ENCODE measurements around the gene POP5. TPM values are rescaled to one million over a fixed set of nuclear protein-coding genes. Genes with fewer than 3 reads are reported as not detected.
"Not testable (repeated sequence)": the region's sequence is repeated elsewhere in the genome, so short reads cannot be mapped to it uniquely, and the experiment has no call there.

The POP5 gene
- total and polyA plus RNA-seq, 5 experiments from 2014 or later = 68.7 to 126 (median 121) TPM

DNA sequence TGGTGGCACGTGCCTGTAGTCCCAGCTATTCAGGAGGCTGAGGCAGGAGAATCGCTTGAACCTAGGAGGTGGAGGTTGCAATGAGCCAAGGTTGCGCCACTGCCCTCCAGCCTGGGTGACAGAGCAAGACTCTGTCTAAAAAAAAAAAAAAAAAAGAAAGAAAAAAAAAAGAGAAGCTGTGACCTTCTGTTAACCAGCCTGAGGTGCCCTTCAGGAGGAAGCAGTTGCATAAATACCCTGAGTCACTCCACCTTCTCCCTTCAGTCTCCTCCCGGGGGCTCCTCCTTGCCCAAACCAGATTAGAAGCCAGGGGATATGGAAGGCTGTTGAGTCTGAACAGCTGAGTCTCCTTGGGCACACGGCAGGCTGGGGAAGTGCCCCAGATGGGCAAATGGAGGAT is 21.2 kb upstream of the POP5 start:
- ATAC-seq, DNase-seq, H3K36me3 Mint-ChIP-seq, H3K9me3 Mint-ChIP-seq, H3K4me3 Mint-ChIP-seq, POLR2A ChIA-PET, H3K4me1 Mint-ChIP-seq, H3K27ac Mint-ChIP-seq: not testable (repeated sequence)
- peaks cover 2 to 28% (median 11%) of the 10 kb centered on the region in 5 donors for H3K27me3 Mint-ChIP-seq

DNA sequence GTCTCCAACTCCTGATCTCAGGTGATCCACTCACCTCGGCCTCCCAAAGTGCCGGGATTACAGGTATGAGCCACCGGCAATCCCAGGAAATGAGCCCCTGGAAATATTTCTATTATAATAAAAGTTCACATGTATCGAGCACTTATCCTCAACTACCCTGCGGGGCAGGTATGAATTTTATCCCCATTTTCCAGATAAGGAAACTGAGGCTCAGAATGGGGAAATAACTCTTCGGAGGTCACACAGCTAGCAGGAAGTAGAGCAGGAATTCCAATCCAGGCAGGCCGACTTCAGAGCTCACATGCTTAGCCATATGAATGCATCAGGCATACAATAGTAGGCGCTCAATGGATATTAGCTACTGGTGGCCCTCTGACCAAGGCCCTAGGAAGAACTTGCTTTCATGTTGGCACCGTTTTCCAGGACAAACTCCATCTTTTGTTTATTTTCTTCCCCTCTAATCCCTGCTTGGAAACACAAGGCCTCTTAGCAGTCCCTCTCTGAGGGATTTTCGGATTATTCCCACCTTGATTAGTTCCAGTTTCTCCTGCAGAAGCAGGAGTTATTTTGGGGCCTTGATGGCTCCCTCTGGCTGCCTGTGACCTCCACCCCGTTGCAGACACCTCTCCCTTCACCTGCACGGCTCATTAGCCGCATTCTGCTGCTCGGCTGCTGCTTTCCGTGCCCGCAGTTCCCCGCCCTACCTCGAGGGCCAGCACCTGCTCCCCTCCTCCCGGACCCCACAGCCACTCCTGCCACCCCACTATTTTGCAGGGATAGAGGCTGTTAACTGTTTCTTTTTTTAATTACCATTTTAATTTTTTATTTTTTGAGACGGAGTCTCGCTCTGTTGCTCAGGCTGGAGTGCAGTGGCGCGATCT is 18.7 kb upstream of the POP5 start:
- no peak for ATAC-seq
- no peaks in the 10 kb centered on the region for H3K9me3 Mint-ChIP-seq
- no peak overlapping the region for H3K4me3 Mint-ChIP-seq
- no peaks in the 10 kb centered on the region for H3K36me3 Mint-ChIP-seq
- no peak for DNase-seq
- H3K27ac Mint-ChIP-seq = no peak overlapping the region
- peaks cover 2 to 30% (median 11%) of the 10 kb centered on the region in 5 donors for H3K27me3 Mint-ChIP-seq
- POLR2A ChIA-PET = no interaction called here
- peaks cover 0 to 3% (median 0%) of the 10 kb centered on the region in 4 donors for H3K4me1 Mint-ChIP-seq

DNA sequence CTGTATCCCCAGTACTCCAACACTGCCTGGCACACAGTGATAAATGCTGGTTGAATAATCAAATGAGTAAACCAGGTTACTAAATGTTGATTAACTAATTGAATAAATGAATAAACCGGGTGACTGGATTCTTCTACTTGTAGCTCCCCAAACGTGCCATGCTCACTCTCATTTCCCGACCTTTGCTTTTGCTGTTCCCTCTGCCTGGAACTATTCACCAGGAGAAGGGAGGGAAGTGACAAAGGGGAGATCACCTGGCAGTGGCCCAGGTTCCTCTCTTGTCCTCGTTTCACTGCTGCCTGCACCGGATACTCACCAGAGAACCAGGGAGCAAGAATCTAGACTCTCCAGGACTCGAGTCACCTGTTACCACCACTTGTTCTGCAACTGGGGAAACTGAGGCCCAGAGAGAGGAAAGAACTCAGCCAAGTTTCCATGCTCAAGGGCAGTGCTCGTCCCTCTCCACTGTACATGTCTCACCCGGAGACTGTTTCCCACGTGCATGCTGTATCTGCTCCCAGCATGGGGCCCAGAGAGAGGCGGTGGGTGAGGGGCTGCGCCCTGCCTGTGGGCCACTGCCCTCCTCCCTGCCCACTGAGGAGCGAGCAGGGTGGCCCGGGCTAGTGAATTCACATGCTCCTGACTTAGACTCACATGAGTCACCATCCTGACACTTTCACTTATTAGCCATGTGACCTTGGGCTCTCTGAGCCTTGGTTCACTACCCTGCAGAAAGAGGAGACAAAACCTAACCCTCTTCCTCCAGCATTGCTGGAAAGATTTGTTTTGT is 17.7 kb upstream of the POP5 start:
- Mint-ChIP-seq H3K27ac (no peak overlapping the region), H3K27me3 (peaks cover 2 to 30% (median 11%) of the 10 kb centered on the region in 5 donors), H3K4me3 (no peak overlapping the region), H3K36me3 (no peaks in the 10 kb centered on the region), H3K4me1 (peaks cover 0 to 3% (median 0%) of the 10 kb centered on the region in 4 donors), H3K9me3 (no peaks in the 10 kb centered on the region)
- POLR2A ChIA-PET = interaction anchor here (0.6 kb wide), 1 partner anchor 151 kb away, joined by 3 read pairs; no protein-coding TSS in a partner anchor
- ATAC-seq (no peak), DNase-seq (no peak)

DNA sequence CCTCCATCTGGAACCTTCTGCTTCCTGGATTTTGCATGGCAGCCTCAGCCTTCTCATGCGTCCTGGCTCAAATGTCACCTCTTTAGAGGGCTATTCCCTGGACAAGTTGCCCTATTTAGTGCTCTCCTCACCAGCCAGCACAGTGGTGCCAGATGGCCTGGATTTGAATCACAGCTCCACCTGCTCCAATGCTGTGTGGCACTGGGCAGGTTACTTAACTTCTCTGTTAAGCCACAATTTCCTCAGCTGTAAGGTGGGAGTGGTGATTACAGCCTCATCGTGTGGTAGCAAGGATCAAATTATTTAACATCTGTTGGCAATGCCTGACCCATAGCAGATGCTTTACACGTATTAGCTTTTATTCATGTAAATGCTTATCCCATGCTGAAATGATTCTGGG is 16.7 kb upstream of the POP5 start:
- Mint-ChIP-seq H3K36me3 (no peaks in the 10 kb centered on the region), H3K27ac (no peak overlapping the region), H3K9me3 (no peaks in the 10 kb centered on the region), H3K4me1 (peaks cover 0 to 3% (median 0%) of the 10 kb centered on the region in 4 donors), H3K27me3 (peaks cover 2 to 30% (median 11%) of the 10 kb centered on the region in 5 donors), H3K4me3 (no peak overlapping the region)
- POLR2A ChIA-PET = no interaction called here
- DNase-seq = no peak
- ATAC-seq = no peak

DNA sequence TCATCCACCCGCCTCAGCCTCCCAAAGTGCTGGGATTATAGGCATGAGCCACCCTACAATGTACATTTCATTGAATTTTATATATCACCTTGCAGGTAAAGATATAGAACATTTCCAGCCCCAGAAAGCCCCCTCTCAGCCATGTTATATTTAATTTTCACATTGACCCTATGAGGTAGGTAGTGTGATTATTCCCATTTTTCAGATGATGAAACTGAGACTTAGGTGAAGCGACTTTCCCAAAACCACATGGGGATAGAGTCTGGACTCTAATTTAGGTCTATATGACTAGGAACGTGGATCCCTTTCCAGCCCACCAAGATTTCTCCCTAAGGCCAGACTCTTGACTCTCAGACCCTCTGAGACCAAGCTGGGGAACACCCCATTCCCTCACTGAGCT is 15.7 kb upstream of the POP5 start:
- H3K4me1 Mint-ChIP-seq = peaks cover 0 to 1% (median 0%) of the 10 kb centered on the region in 4 donors
- H3K4me3 Mint-ChIP-seq = no peak overlapping the region
- H3K27me3 Mint-ChIP-seq = peaks cover under 1 to 23% (median 9%) of the 10 kb centered on the region in 5 donors
- no peak overlapping the region for H3K27ac Mint-ChIP-seq
- ATAC-seq (no peak), DNase-seq (no peak)
- no peaks in the 10 kb centered on the region for H3K9me3 Mint-ChIP-seq
- H3K36me3 Mint-ChIP-seq = no peaks in the 10 kb centered on the region
- POLR2A ChIA-PET = no interaction called here

DNA sequence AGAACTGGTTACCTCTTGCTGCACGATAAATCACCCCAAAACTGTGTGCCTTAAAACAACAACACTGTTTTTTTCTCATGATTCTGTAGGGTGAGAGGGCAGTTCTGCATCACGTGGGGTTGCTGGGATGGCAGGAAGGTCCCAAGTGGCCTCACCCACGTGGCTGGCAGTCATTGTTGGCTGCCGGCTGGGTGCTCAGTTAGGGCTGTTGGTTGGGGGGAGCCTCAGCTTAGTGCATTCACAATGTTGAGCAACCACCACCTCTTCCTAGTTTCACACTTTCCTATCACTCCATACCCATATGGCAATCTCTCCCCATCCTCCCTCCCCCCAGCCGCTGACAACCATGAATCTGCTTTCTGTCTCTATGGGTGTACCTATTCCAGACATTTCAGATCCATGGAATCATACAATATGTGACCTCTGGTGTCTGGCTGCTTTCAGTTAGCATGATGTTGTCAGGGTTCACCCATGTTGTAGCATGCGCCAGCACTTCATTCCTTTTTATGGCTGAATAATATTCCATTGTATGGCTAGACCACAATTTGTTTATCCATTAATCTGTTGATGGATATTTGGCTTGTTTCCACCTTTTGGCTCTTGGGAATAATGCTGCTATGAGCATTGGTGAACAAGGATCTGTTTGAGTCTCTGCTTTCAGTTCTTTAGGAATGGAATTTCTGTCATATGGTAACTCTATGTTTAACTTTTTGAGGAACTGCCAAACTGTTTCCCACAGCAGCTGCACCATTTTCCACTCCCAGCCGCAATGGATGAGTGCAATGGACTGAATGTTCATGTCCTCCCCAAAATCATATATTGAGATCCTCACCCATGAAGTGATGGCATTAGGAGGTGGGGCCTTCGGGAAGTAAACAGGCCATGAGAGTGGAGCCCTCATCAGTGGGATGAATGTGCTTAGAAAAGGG is 11.2 kb upstream of the POP5 start:
- H3K27ac Mint-ChIP-seq = peak overlapping the region in 1 of 10 donors; percentile 77
- DNase-seq (no peak), ATAC-seq (no peak)
- H3K27me3 Mint-ChIP-seq = peaks cover 0 to 2% (median 0%) of the 10 kb centered on the region in 5 donors
- POLR2A ChIA-PET = no interaction called here
- H3K4me3 Mint-ChIP-seq = no peak overlapping the region
- H3K9me3 Mint-ChIP-seq = no peaks in the 10 kb centered on the region
- no peaks in the 10 kb centered on the region for H3K4me1 Mint-ChIP-seq
- no peaks in the 10 kb centered on the region for H3K36me3 Mint-ChIP-seq

DNA sequence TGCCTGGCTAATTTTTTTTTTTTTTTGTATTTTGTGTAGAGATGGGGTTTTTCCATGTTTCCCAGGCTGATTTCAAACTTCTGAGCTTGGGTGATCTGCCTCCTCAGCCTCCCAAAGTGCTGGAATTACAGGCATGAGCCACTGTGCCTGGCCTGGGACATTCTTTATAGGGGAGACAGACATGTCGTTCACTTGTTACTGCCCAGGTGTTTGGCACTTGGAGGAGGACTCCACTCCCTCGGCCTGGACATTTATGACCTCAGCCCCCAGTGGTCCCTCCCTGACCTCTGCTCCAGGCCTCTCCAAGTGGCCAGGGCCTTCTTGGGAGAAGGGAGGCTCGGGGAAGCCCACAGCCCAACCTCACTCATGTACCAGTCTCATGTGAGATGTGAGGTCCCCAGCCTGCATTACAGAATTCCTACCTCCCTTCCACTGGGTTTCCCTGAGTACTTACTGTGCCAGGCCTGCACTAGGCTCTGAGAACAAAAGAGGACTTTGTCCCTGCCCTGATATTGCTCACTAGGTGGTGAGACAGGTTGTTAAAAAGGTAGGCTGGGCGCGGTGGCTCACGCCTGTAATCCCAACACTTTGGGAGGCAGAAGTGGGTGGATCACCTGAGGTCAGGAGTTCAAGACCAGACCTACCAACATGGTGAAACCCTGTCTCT is 9.7 kb upstream of the POP5 start:
- H3K4me3 Mint-ChIP-seq = no peak overlapping the region
- POLR2A ChIA-PET = no interaction called here
- no peaks in the 10 kb centered on the region for H3K9me3 Mint-ChIP-seq
- no peaks in the 10 kb centered on the region for H3K36me3 Mint-ChIP-seq
- ATAC-seq (no peak), DNase-seq (no peak)
- no peaks in the 10 kb centered on the region for H3K4me1 Mint-ChIP-seq
- no peaks in the 10 kb centered on the region for H3K27me3 Mint-ChIP-seq
- H3K27ac Mint-ChIP-seq = no peak overlapping the region

DNA sequence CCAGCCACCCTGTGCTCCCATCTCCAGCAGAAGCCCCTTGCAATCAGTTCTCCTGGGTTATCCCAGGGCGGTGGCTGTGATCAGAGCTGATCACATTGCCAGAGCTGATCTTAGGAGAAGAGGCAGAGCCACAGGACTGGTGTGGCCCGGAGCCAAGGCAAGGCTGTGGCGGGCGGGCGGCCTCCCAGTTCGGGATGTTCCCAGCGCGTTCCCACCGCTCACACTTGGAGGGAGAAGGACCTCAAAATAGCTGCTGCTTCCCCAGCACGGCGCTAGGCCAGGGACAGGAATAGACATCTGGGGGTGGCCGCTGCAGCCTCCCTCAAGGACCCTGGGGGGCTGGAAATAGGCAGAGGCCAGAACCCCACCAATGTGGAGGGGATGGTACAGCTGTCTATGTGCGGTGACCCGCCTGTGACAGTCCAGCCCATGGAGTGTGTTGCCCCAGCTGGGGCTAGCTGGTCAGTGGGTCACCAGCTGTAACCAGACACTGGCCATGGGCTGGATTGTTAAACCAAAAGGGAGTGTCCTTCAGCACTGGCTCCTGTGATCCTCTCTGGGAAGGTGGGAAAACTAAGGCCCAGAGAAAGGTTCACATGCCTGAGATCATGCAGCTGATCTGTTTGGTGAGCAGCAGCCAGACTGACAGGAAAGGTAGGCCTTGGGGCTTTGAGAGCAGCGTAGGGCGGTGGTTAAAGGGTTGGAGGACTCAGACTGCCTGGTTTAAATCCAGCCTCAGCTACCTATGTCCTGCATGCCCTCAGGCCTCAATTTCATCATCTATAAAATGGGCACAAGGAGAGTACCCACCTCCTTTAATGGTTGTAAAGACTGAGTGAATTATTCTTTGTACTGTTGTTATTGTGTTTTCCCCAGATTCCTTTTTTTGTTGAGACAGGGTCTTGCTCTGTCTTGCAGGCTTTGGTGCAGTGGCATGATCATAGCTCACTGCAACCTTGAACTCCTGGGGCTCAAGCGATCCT is 8.0 kb upstream of the POP5 start:
- no peak overlapping the region for H3K4me3 Mint-ChIP-seq
- H3K4me1 Mint-ChIP-seq = peaks cover 0 to 2% (median 1%) of the 10 kb centered on the region in 4 donors
- H3K9me3 Mint-ChIP-seq = no peaks in the 10 kb centered on the region
- H3K27me3 Mint-ChIP-seq = peaks cover 0 to 4% (median 0%) of the 10 kb centered on the region in 5 donors
- peak overlapping the region in 1 of 10 donors; percentile 37 for H3K27ac Mint-ChIP-seq
- POLR2A ChIA-PET = interaction anchor here (0.9 kb wide), 1 partner anchor 53 kb away, joined by 3 read pairs; no protein-coding TSS in a partner anchor
- DNase-seq (no peak), ATAC-seq (no peak)
- H3K36me3 Mint-ChIP-seq = no peaks in the 10 kb centered on the region

DNA sequence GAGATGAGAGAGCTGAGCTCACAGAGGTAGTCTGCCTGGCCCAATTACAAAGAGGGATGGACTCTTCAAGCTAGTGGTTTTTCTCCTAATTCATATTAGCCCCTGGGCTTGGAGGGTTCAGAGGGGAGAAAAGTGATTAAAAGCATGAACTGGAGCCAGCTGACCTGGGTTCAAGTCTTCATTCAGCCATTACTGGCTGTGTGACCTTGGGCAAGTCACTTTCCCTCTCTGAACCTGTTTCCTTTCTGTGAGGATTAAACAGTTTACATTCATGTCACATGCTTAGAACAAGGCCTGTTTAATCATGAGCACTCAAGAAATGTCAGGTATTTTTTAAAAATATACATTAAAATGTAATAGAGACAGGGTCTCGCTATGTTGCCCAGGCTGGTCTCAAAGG is 7.2 kb upstream of the POP5 start:
- POLR2A ChIA-PET = interaction anchor here (0.9 kb wide), 1 partner anchor 52 kb away, joined by 3 read pairs; no protein-coding TSS in a partner anchor
- ATAC-seq (no peak), DNase-seq (no peak)
- H3K4me3 Mint-ChIP-seq = no peak overlapping the region
- H3K36me3 Mint-ChIP-seq = no peaks in the 10 kb centered on the region
- H3K27ac Mint-ChIP-seq = no peak overlapping the region
- no peaks in the 10 kb centered on the region for H3K9me3 Mint-ChIP-seq
- H3K4me1 Mint-ChIP-seq = peaks cover 4 to 9% (median 7%) of the 10 kb centered on the region in 4 donors
- peaks cover 0 to 6% (median 3%) of the 10 kb centered on the region in 5 donors for H3K27me3 Mint-ChIP-seq

DNA sequence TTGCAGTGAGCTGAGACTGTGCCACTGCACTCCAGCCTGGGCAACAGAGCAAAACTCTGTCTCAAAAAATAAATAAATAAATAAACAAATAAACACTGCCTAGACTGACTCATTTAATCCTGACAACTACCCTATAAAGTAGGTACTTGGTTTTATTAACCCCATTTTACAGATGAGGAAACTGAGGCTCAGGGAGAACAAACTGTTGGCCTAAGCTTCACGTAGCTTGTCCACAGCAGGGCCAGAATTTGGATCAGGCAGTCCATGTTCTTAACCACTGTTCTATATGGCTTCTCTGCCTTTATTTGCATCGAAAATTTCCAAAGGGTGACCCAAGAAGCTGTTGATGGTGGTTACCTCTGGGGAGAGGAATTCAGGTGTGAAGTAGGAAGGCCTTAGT is 5.7 kb upstream of the POP5 start:
- Mint-ChIP-seq H3K27me3 (peaks cover 0 to 10% (median 6%) of the 10 kb centered on the region in 5 donors), H3K4me1 (peaks cover 7 to 17% (median 14%) of the 10 kb centered on the region in 4 donors), H3K4me3 (no peak overlapping the region), H3K36me3 (no peaks in the 10 kb centered on the region), H3K9me3 (no peaks in the 10 kb centered on the region), H3K27ac (no peak overlapping the region)
- ATAC-seq (no peak), DNase-seq (no peak)
- POLR2A ChIA-PET = no interaction called here

DNA sequence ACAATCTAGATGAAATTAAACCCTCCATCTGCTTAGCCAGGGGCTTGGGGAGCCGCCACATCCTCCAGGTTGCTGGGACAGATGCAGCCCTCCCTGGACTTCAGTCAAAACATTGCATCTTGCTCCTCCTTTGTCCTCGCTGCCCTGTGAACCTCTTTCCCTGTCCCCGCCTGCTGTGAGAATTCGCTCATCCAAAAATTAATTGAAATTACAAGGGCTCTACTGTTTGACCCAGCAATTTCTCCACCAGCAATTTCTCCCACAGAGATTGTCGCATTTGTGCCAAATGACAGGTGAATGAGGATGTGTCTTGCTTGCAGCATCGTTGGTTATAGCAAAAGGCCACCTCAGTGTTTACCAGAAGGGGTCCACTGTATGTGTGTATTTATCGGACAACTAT is 5.0 kb upstream of the POP5 start:
- DNase-seq (no peak), ATAC-seq (no peak)
- peaks cover 0 to 10% (median 6%) of the 10 kb centered on the region in 5 donors for H3K27me3 Mint-ChIP-seq
- H3K9me3 Mint-ChIP-seq = no peaks in the 10 kb centered on the region
- no peaks in the 10 kb centered on the region for H3K36me3 Mint-ChIP-seq
- H3K27ac Mint-ChIP-seq = no peak overlapping the region
- peaks cover 10 to 24% (median 20%) of the 10 kb centered on the region in 4 donors for H3K4me1 Mint-ChIP-seq
- POLR2A ChIA-PET = no interaction called here
- H3K4me3 Mint-ChIP-seq = peak overlapping the region in 2 of 10 donors; percentile 24 to 73

Data from naive thymus-derived CD8-positive, alpha-beta T cell (primary cell).